ENCODE measurements around the gene MRPL39.

MRPL39 gene

DNA sequence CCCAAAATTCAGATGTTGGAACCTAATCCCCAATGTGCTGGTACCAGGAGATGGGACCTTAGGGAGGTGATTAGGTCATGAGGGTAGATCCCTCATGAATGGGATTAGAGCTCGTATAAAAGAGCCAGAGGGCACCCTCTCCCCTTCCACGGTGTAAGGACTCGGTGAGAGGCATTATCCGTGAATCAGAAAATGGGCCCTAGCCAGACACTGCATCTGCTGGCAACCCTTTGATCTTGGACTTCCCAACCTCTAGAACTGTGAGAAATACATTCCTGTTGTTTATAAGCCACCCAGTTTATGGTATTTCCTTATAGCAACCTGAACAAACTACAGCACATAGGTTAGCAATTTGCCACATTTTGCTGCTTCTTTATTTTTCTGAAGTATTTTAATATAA, 17.2 kb upstream of the MRPL39 start:
- no peak overlapping the region for H3K27ac ChIP-seq
- no peak overlapping the region for H3K4me3 ChIP-seq

DNA sequence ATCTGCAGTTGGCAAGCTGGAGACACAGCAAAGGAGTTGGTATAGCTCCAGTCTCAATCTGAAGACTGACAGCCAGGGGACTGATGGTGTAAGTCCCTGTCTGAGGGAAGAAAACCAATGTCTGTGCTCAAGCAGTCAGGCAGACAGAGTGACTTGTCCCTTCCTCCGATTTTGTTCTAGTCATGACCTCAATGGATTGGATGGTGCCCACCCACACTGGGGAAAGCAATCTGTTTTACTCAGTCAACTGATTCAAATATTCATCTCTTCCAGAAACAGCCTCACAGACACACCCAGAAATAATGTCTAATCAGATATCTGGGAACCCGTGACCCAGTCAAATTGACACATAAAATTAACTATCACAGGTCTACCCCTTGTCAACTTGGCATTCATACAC, 11.9 kb upstream of the MRPL39 start:
- Histone ChIP-seq H3K4me3 (no peak overlapping the region), H3K27ac (no peak overlapping the region)

DNA sequence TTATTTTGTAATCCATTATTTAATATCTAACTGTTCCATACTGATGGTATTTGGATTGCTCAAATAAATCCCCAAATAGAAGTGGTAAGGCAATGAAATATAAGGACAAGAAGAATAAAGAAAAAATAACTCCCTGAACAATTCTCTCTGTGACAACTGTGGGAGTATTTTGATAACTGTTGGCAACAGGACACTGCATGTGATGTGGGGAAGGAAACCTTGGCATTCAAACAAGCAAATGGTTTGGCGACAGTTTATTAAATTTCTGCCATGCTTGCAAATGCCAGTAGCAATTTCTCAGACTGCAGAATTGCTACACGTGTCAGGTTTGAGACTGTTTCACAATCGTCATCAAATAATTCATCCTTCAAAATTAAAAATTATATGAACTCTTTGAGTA, 8.6 kb upstream of the MRPL39 start:
- no peak overlapping the region for H3K27ac ChIP-seq

DNA sequence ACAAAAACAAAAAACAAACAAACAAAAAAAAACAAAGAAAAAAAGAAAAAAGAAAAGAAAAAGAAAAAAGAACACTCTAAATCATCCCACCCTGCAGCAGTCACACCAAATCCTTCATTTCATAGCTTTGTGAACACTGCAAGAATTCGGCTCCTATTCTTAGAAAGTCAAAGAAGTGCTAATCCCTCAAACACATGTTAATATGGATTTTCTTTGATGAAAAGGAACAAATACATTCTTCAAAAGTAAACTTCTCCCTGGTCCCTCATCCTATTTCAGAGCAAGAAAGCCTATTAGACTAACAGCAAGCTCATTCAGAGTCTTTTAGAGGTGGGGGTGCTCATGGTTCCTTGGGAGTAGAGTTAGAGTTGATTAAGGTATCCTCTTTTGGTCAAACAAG, 7.2 kb upstream of the MRPL39 start:
- H3K4me3 ChIP-seq = no peak overlapping the region
- no peak overlapping the region for H3K27ac ChIP-seq

More for the DNA sequence above, 8.6 kb upstream of the MRPL39 start:
- H3K4me3 ChIP-seq = no peak overlapping the region

DNA sequence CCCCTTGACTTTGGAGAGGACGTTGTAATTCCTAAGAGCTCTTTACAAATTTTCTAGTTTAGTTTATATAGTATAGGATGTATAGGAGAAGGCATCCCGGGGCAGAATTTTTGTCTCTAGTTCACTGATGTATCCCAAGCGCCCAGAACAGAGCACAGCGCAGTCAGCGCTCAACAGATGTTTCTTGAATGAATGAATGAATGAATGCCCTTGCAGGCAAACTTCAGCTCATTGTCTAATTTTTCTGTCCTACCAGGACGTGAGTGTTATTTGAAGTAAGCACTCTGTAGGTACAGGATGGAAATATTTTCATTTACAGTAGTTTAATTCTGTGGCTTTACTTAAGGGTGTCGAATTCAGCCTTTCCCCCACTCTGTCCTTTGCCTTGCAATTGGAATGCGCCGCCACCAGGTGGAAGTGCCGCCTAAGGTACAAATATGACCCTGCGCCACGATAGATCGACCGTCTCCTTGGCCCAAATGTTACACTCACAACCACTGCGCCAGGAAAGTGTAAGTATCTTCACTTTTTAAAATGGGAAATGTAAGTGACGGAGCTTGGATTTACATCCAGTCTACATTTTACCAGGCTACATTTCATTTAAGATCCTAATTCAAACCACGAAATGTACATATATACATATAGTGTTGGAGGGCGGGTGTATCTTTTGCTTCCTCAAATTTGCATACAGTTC, 910 bp upstream of the MRPL39 start:
- Histone ChIP-seq H3K27ac (peak overlapping the region in 19 of 21 experiments; percentile 80 to 96 (median 88)), H3K4me3 (peak overlapping the region; percentile 67 to 99 (median 85))

DNA sequence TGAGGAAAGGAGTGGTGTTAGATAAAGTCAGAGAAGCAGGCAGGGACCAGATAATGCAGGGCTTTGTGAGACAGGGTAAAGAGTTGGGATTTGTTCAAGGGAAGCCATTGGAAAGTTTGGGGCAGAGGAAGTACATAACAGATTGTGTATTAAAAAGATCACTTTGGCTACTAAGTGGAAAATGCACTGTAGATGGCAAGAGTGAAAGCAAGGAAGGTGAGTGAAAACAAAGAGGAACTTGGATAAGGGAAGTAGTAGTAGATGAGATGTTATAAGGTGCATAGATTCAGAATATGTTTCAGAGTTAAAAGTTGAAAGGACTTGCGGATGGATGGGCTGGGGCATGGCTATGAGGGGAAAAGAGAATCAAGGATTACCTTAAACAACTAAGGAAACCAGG, 17.4 kb downstream of the MRPL39 start:
- Histone ChIP-seq H3K27ac (no peak overlapping the region), H3K4me3 (no peak overlapping the region)

DNA sequence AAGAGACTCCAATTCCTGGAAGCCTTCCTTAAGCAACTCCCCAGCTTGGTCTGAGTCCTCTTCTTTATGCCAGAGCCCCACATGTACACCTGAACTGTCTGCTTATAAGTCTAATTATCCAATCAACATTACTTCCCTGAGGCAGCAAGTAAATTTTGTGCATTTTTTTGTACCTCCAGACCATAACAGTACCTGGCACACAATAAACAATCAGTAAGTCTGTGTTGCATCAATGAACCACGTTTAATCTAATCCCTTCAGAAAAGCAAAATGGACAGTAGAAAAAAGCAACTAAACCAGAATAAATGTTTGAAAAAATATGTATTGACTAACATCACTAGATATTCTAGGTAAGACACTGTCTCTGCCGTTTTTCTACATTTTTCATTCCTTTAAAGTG, 20.5 kb downstream of the MRPL39 start:
- no peak overlapping the region for H3K27ac ChIP-seq
- H3K4me3 ChIP-seq = no peak overlapping the region

DNA sequence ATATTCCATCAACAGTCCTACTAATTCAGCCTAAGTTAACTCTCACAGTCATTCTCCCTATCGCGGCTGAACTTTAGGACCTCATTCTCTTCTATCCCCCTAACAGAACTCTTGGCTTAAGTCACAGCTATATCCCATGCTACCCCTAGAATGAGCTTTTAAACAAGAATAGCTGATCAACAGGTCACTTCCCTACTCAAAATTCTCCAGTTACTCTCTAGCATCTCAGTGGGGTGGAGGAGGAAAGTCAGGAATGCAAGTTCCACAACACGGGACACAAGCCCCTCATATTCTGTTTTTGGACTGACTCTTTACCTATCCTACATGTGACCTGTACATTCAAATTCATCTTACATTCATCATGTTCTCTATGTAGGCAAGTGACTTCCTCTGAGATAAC, 21.0 kb downstream of the MRPL39 start:
- Histone ChIP-seq H3K27ac (no peak overlapping the region), H3K4me3 (no peak overlapping the region)

DNA sequence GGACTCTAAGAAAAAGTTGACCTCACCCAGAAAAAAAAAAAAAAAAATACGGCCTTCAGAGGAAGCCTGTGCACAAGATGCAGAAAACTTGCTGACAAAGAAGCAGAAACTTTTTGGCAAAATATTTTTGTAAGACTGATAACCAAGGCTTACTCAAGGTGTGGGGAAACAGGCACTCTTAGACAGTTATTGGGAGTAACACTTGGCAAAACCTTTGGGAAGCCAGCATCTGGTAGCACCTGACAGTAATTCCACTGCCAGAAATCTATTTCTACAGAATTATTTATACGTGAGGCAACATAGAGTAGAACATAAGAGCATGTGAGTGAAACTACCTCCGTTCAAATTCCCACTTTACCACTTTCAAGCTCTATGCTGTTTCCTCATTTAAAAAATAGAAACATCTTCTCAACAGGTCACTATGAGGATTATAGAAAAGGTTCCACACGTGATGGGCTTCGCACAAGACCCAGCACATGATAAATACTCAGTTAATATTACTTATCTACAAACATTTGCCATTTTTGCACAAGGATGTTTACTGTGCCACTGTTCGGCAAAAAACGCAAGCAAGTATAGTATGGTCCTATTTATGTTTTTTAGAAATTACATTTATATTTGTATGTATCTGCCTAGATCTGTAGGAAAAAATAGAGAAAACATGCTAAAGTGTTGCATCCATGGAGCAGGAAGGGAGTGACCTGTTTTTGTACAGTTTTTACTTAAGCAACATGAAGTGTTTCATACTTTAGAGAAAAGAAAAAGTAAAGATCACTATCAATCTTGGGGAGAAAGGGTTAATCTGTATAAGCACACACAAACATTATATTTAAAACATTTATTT, 22.2 kb downstream of the MRPL39 start:
- H3K4me3 ChIP-seq = no peak overlapping the region

DNA sequence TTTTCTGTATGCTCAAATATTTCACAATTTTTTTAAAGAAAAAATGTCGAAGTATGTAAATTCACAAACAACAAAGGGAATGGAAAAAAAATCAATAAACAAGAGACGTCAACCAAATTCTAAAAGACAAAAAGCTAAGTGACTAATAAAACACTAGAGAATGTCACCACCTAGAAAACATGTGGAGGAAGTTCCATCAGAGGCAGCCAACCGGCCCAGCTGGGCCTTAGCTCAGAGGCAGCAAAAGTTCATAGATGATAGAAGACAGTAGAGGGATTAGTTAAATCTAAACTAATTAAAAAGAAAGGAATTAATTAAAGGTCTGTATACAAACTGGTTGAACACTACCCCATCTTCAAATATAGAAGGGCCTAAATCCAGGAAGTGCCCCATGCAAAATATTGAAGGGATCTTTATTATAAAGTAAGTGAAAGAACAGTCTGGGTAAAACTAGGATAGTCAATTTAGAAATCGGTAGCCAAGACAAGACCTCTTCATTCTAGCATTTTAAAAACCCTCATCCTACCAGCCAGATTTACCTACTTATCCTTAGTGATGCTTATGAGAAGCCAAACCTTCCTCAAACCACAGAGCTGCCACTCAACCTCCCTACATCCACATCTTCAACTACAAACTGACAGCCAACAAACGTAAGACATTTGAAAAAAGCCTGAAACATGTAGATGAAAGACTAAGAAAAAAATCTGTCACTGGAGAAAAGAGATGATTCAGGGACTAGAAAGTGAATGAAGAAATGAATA, 23.7 kb downstream of the MRPL39 start:
- Histone ChIP-seq H3K27ac (no peak overlapping the region), H3K4me3 (no peak overlapping the region)

More for the DNA sequence above, 22.2 kb downstream of the MRPL39 start:
- no peak overlapping the region for H3K27ac ChIP-seq

DNA sequence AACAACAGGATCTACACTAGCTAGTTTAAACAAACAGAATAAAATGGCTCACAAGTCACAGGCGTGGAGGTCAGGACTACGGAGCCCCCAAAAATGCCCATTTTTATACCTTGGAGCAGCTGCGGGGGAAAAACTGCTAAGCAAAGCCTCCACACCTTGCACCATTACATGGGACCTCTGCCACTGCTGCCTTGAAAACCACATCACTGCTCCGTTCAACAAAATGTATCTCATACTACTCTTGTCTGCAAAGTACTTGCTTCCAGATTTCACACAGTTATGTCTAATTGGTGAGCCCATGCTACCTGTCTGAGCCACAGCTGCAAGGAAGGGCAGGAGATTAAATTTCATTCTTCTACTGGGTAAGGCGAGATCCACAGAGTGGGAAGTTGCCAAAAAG, 24.4 kb downstream of the MRPL39 start:
- no peak overlapping the region for H3K27ac ChIP-seq
- no peak overlapping the region for H3K4me3 ChIP-seq

DNA sequence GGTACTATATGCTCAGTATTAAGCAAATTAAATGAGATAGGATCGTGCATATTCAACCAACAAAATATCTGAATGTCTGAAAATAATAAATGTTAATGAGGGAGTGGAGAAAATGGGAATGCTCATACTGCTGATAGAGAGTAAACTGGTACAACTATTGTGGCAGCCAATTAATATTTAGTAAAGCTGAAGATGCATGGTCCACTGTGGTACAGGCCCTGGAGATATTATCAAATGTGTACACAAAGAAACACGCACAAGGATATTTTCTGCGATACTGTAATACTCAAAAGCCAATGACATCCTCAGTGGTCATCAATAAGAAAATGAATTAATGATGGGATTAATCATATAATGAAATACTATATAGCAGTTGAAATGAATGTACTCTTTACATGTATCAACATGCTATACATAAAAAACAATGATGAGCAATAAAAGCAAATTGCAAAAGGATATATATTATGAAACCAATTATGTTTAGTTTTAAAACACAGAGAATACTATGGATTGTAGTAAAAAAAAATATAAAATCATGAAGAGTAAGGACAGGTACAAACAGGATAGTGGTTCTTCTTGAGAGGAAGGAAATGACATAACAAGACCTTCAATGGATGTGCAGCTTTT, 25.0 kb downstream of the MRPL39 start:
- no peak overlapping the region for H3K27ac ChIP-seq
- H3K4me3 ChIP-seq = no peak overlapping the region

DNA sequence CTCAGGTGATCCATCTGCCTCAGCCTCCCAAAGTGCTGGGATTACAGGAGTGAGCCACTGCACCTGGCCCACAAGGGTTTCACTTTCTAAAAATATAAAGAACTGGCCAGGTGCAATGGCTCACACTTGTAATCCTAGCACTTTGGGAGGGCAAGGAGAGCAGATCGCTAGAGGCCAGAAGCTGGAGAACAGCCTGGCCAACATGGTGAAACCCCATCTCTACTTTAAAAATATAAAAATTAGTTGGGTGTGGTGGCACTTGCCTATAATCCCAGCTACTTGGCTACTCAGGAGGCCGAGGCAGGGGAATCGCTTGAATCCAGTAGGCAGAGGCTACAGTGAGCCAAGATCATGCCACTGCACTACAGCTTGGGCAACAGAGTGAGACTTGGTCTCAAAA, 25.7 kb downstream of the MRPL39 start:
- no peak overlapping the region for H3K27ac ChIP-seq
- no peak overlapping the region for H3K4me3 ChIP-seq

DNA sequence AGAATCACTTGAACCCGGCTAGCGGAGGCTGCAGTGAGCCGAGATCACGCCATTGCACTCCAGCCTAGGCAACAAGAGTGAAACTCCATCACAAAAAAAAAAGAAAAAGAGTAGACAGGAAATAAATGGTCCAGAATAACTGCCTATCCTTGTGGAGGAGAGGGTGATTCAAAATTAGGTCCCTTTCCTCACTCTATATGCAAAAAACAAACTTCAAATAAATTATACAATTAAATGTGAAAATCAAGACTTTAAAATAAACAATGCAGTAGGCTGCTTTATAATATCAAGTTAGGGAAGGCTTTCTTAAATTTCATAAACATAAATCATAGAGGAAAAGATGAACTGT, 26.4 kb downstream of the MRPL39 start:
- H3K27ac ChIP-seq = no peak overlapping the region
- H3K4me3 ChIP-seq = no peak overlapping the region

DNA sequence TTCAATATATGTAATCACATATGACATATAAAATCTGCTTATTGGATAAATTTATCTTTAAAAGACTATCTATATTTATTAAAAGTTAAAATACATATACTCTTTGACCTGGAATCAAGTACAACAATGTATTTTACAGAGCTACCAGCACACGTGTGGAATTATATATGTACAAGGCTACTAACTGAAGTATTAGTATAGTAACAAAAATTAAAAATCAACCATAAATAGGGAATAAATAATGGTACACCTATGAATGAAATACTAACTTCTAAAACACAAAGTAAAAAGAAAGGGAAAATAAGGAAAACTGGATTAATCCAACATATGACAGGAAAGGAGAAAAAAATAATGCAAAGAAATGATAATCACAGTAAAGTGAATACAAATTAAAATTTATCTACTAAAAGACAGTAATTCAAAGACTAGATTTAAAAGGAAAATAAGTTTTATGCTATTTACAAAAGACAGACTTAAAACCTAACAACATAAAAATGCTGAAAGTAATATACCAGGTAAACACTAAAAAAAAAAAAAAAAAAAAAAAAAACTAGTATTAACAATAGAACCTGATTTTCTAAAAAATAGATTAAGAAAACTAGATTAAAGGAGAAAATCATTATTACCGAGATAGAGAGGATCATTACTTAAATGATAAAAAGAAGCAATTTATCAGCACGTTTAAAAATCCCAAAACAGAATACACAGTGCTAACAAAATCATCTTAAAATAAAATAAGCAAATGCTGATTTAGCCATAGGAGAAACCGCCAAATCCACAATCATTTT, 27.9 kb downstream of the MRPL39 start:
- no peak overlapping the region for H3K27ac ChIP-seq
- no peak overlapping the region for H3K4me3 ChIP-seq

DNA sequence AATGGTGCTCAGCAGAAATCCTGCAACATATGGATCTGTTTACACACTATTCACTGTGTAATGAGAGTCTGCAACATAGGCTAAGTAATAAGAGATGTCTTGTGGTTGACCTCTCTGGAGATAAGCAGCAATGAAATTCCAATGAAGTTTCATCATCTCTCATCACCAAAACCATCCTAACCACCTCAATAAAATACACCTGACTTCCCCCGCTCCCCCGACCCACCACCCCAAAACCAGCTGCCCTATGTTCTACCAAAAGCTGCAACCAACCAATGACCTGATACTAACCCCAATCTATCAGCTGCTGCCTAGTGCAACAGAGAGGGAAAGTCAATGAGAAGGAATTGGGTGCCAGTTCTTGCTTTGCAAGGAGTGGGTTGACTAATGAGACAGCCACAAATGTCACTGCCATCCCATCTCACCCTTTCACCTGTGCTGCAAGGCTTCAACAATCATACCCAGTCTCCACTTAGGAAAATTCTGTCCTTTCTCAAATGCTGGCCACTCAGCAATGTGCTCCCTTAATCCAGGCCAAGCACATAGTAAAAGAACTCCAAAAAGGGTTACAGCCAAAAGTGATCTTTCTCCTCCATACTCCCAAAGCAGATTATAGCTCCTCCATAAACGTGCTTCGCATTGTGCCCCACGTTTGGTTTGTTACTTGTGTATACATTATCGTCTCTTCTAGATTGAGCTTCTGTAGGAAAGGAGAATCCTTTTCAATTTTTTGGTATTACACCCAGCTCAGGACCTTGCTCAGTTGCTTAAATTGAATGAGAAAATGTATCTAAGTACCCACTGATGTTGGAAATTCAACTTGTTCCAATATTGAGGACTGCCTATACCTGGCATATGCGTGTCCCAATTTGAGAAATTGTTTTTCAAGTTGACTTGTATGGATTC, 29.0 kb downstream of the MRPL39 start:
- H3K4me3 ChIP-seq = no peak overlapping the region
- H3K27ac ChIP-seq = no peak overlapping the region

DNA sequence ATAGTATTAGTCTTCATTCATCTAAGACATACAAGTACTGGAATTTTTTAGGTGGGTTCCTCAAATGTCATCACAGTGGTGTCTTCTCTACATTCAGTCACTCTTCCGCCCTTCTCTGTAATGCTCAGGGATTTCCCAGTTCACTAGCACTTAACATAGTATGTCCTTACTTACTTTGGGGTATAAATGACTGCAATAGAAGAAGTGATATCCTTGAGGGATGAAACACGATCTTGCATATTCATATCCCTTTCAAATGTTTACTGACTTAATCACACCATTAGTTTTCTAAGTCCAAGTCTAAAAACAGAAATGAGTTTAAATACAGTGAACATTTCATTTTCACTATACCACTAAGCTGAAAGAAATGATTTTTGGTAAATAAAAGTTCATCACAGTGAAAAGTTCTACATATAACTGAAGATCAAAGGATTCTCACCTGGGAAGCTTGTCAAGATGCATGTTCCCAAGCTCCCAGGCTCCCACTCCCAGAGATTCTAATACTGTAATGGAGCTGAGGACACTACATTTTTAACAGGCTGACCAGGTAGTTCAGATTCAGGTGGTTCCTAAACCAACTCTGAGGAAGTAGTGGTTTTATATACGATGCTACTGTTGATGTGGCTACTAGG, 29.7 kb downstream of the MRPL39 start:
- Histone ChIP-seq H3K4me3 (no peak overlapping the region), H3K27ac (no peak overlapping the region)

Measured in skin epidermis (tissue), 12 donors.